Upper lobe of left lung (tissue), 6 donors: ENCODE measurements around the gene MED6. TPM values are rescaled to one million over a fixed set of nuclear protein-coding genes. Genes with fewer than 3 reads are reported as not detected.

Source experiments
- ATAC-seq, 2 donors: fragments of 200-7000 bp; cut with Tn5 transposase; one replicate each; pipeline ENCODE4 v1.9.1; 2022; ENCODE audit warnings: mild to moderate bottlenecking in 2 of 2, moderate library complexity in 2 of 2; ENCODE audit not compliant: low FRiP score in 2 of 2
- DNase-seq, 2 donors: peaks; one replicate each; pipeline ENCODE4 v3.0.0-alpha.2; 2019 to 2020
- H3K27ac ChIP-seq, 4 donors: fragments of 200-600 bp; sonication (generic); one replicate each; pipeline ENCODE4 v1.5.1; 2016 to 2019
- H3K27me3 ChIP-seq, 4 donors: fragments of 200-600 bp; sonication (generic); one replicate each; pipeline ENCODE4 v1.5.1; 2017 to 2019
- H3K36me3 ChIP-seq, 4 donors: fragments of 200-600 bp; sonication (generic); one replicate each; pipeline ENCODE4 v1.5.1; 2016 to 2019
- H3K4me1 ChIP-seq, 4 donors: fragments of 200-600 bp; sonication (generic); one replicate each; pipeline ENCODE4 v1.5.1; 2018 to 2019
- H3K4me3 ChIP-seq, 4 donors: fragments of 200-600 bp; sonication (generic); one replicate each; pipeline ENCODE4 v1.5.1; 2017 to 2019; ENCODE audit warnings: mild to moderate bottlenecking in 2 of 4, moderate library complexity in 1 of 4
- H3K9me3 ChIP-seq, 4 donors: fragments of 200-600 bp; sonication (generic); one replicate each; pipeline ENCODE4 v1.5.1; 2018 to 2019
- EP300 ChIP-seq, 4 donors: sonication (generic); formaldehyde crosslinking; IDR thresholded peaks; one replicate each; pipeline ENCODE4 v1.5.1; 2017; ENCODE audit warnings: antibody characterized with exemption in 4 of 4, control low read depth in 2 of 4
- POLR2A ChIP-seq, 4 donors: fragments of 450-650 bp; IDR thresholded peaks; one replicate each; pipeline ENCODE4 v1.5.1; 2016 to 2017; ENCODE audit warnings: antibody characterized with exemption in 4 of 4, mild to moderate bottlenecking in 2 of 4
- POLR2AphosphoS5 ChIP-seq, 2 donors: sonication (generic); formaldehyde crosslinking; IDR thresholded peaks; one replicate each; pipeline ENCODE4 v1.5.1; 2017; ENCODE audit warnings: antibody characterized with exemption in 2 of 2
- WGBS, 2 donors: methylation state at CpG; one replicate each; pipeline ENCODE4 v1.1.5; 2017 to 2018; 5-methylcytosine and 5-hydroxymethylcytosine counted together
- total RNA-seq, 6 donors: library from RNA; depleted of rRNA in 4 of 6; stranded (reverse); fragments of >200 nt in 4 of 6; gene quantifications; one replicate each; pipeline versions ENCODE4 v1.1.0 to v1.2.1, GENCODE V29; 2016 to 2021
- TF ChIP-seq, protein P1 (sequence below), 6 experiments: fragments of 450-650 bp in 4 of 6; fragments of 200-600 bp in 2 of 6; sonication (generic) in 2 of 6; IDR thresholded peaks; one replicate each; pipeline ENCODE4 v1.5.1; 2016 to 2019; ENCODE audit warnings: antibody characterized with exemption in 6 of 6
- donor health status: DM: no; HTN: no; CAD: no; lungs with moderate emphysema.
- donor health status: DM: no; HTN: yes; CAD: no; lungs with severe emphysema.

The MED6 gene
- total RNA-seq, 6 donors from 2014 or later: 17.9 to 56.5 (median 23.4) TPM

DNA sequence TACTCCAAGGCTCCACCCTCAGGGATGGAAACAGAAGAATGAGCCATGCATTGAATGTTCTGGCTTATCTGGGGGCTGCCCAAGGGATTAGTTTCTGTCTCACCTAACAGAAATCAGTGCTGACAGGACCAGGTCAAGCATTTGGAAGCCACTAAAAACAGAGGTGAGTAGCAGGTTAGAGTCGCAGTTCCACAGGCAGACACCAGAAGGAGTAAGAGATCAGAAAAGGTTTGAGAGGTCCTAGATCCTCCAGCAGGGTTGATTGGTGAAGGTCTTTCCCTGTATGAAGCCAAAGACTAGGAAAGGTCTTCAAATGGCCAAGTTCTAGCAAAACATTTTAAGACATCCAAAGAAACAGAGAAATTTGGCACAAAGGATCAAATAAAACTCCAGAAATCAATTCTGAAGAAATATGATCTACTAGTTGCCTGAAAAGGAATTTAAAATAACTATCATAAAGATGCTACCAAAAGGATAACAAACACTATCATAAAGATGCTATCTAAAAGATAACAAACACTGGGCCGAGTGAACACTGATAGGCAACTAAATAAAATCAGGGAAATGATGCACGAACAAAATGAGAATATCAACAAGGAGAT, 21.8 kb upstream of the MED6 start:
- no peak overlapping the region for H3K27ac ChIP-seq
- DNase-seq: peak in 1 of 2 donors; percentile 34
- no peaks in the 10 kb centered on the region for H3K36me3 ChIP-seq
- ATAC-seq: peak; percentile 61 to 68
- 41 to 48% methylated on average over 3 of the region's 3 CpGs for WGBS, 2 donors
- no peaks in the 10 kb centered on the region for H3K27me3 ChIP-seq
- H3K4me3 ChIP-seq: no peak overlapping the region
- H3K9me3 ChIP-seq: peaks cover 1 to 11% (median 9%) of the 10 kb centered on the region in 4 donors
- H3K4me1 ChIP-seq: no peaks in the 10 kb centered on the region
- TF ChIP-seq, protein P1, sequence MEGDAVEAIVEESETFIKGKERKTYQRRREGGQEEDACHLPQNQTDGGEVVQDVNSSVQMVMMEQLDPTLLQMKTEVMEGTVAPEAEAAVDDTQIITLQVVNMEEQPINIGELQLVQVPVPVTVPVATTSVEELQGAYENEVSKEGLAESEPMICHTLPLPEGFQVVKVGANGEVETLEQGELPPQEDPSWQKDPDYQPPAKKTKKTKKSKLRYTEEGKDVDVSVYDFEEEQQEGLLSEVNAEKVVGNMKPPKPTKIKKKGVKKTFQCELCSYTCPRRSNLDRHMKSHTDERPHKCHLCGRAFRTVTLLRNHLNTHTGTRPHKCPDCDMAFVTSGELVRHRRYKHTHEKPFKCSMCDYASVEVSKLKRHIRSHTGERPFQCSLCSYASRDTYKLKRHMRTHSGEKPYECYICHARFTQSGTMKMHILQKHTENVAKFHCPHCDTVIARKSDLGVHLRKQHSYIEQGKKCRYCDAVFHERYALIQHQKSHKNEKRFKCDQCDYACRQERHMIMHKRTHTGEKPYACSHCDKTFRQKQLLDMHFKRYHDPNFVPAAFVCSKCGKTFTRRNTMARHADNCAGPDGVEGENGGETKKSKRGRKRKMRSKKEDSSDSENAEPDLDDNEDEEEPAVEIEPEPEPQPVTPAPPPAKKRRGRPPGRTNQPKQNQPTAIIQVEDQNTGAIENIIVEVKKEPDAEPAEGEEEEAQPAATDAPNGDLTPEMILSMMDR (IDR thresholded peaks at IDR 0.05): peak; percentile 52 to 81 (median 67)
- no peak for TF ChIP-seq POLR2A (IDR thresholded peaks at IDR 0.05)
- no peak for TF ChIP-seq POLR2AphosphoS5 (IDR thresholded peaks at IDR 0.05)
- no peak for TF ChIP-seq EP300 (IDR thresholded peaks at IDR 0.05)

DNA sequence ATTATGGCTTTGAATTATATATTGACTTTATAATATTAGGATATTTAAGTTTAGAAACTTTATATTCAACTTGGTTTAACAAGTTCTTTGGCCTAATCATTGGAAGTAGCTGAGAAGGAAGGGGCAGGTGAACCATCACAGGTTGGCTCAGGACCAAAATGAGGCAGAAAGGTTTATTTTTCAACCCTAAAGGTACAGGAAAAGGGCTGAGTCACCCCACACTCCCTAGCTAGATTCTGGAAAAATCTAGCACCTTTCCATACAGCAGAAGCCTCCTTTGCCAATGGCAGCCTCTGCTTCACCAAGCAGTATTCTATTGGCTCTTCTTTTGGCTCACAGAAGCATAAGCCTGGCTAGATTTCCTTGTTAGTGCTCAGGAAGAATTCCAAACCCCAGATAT, 19.3 kb upstream of the MED6 start:
- no peaks in the 10 kb centered on the region for H3K36me3 ChIP-seq
- H3K4me3 ChIP-seq: no peak overlapping the region
- no peaks in the 10 kb centered on the region for H3K9me3 ChIP-seq
- no peak overlapping the region for H3K27ac ChIP-seq
- no peak for ATAC-seq
- H3K27me3 ChIP-seq: no peaks in the 10 kb centered on the region
- TF ChIP-seq EP300 (IDR thresholded peaks at IDR 0.05): no peak
- TF ChIP-seq POLR2A (IDR thresholded peaks at IDR 0.05): no peak
- TF ChIP-seq, protein P1 (IDR thresholded peaks at IDR 0.05): no peak
- no peak for TF ChIP-seq POLR2AphosphoS5 (IDR thresholded peaks at IDR 0.05)
- no peak for DNase-seq
- no peaks in the 10 kb centered on the region for H3K4me1 ChIP-seq

DNA sequence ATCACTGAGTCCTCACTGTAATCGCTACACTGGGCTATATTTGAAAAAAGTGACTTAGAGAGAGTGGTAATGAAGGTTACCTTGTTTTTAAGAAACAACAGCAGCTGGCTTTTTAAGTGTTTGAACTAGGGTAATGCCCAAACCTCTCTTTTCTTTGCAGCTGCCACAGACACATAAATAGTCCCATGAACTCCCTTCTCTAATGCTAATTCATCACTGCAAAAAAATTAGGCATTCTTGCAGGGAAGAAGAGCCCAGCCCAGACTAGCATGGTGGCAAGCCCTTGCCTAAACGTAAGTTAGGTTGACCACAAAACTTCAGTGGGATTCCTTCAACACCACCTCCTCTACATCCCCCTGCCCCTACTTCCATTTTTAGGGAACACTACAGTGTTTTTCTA, 17.9 kb upstream of the MED6 start:
- DNase-seq (no peak), ATAC-seq (no peak)
- 65 to 80% methylated on average over 2 of the region's 2 CpGs for WGBS, 2 donors
- Histone ChIP-seq H3K4me1 (no peaks in the 10 kb centered on the region), H3K36me3 (no peaks in the 10 kb centered on the region), H3K4me3 (no peak overlapping the region), H3K27ac (no peak overlapping the region), H3K27me3 (no peaks in the 10 kb centered on the region), H3K9me3 (no peaks in the 10 kb centered on the region)
- TF ChIP-seq POLR2AphosphoS5 (IDR thresholded peaks at IDR 0.05) (no peak), POLR2A (IDR thresholded peaks at IDR 0.05) (no peak), EP300 (IDR thresholded peaks at IDR 0.05) (no peak)
- TF ChIP-seq, protein P1 (IDR thresholded peaks at IDR 0.05): no peak

DNA sequence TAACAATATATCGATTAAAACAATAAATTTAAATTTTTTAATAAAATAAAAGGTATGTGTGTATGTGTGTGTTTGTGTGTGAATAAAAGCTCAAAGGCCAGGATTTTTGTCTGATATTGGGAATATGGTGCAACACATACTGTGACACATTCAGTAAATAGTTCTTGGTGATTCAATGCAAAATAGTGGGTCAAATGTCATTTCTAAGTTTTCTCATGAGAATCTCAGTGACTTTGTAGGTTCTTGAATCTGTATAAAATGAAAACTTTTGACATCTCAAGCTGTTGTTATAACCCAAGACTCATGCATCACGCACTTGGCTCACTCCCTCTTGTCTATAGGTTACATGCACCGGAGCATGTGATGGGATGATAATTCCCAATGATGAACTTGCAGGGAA, 16.2 kb upstream of the MED6 start:
- TF ChIP-seq, protein P1 (IDR thresholded peaks at IDR 0.05): no peak
- no peak for TF ChIP-seq POLR2AphosphoS5 (IDR thresholded peaks at IDR 0.05)
- no peak for TF ChIP-seq POLR2A (IDR thresholded peaks at IDR 0.05)
- TF ChIP-seq EP300 (IDR thresholded peaks at IDR 0.05): no peak
- Histone ChIP-seq H3K27me3 (no peaks in the 10 kb centered on the region), H3K27ac (no peak overlapping the region), H3K9me3 (no peaks in the 10 kb centered on the region), H3K4me1 (no peaks in the 10 kb centered on the region), H3K4me3 (no peak overlapping the region), H3K36me3 (no peaks in the 10 kb centered on the region)
- DNase-seq: no peak
- WGBS, 2 donors: 89 to 96% methylated on average over 3 of the region's 3 CpGs
- no peak for ATAC-seq

DNA sequence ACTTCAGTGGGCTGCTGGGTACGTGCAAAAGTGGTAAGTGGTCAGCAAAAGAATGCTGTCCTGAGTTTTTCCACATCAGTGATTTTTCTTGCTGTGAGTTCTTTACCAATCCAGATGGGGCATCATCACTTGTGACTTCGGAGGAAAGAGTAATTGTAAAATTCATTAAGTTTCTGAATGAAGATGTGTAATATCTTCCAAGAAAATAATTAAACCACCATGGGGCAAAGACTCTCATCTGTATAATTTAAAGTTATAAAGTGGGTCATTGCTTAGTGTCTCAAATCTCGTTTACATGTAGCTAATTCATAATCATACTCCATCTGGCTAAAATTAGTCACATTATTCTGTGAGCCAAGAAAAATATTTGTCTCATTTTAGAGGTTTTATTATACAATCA, 10.8 kb upstream of the MED6 start:
- Histone ChIP-seq H3K27me3 (no peaks in the 10 kb centered on the region), H3K27ac (no peak overlapping the region), H3K4me3 (no peak overlapping the region), H3K36me3 (no peaks in the 10 kb centered on the region), H3K4me1 (no peaks in the 10 kb centered on the region), H3K9me3 (no peaks in the 10 kb centered on the region)
- 64 to 67% methylated on average over 3 of the region's 3 CpGs for WGBS, 2 donors
- no peak for TF ChIP-seq EP300 (IDR thresholded peaks at IDR 0.05)
- no peak for TF ChIP-seq POLR2AphosphoS5 (IDR thresholded peaks at IDR 0.05)
- TF ChIP-seq, protein P1 (IDR thresholded peaks at IDR 0.05): no peak
- TF ChIP-seq POLR2A (IDR thresholded peaks at IDR 0.05): no peak
- DNase-seq: no peak
- ATAC-seq: no peak
